HCT116 (cell line): Measurements from ENCODE around the gene KRTAP17-1. TPM values are rescaled to one million over a fixed set of nuclear protein-coding genes. Genes with fewer than 3 reads are reported as not detected.
A peak's percentile ranks its signal among the peaks of the same experiment; 100 is the strongest.

Experiments used
- ATAC-seq: fragments of 200-7000 bp; cut with Tn5 transposase; 2 replicates; pipeline ENCODE4 v1.9.1; 2020; ENCODE audit warnings: mild to moderate bottlenecking, moderate library complexity
- BruUV-seq: library from RNA; stranded (reverse); fragments of 400-500 nt; replicated peaks from 2 replicates; lab custom pipeline; 2021; lab: Mats Ljungman, UMichigan
- CTCF ChIA-PET: fragments of 300-600 bp; sonication (Branson Sonifier 250); formaldehyde crosslinking; loops from one replicate; lab custom pipeline; 2021; ENCODE audit warnings: antibody characterized with exemption; lab: Charles Lee
- POLR2A ChIA-PET: fragments of 300-600, 350-600 bp; sonication (Branson Sonifier 250); formaldehyde crosslinking; loops from one replicate; lab custom pipeline; 2021; ENCODE audit warnings: antibody characterized with exemption; lab: Charles Lee
- RAD21 ChIA-PET, 2 experiments: fragments of 300-600 bp; sonication (Branson Sonifier 250); formaldehyde crosslinking; loops; one replicate each; lab custom pipeline; 2023; ENCODE audit warnings: low total read pairs in 2 of 2; ENCODE audit not compliant: uncharacterized antibody in 2 of 2, unreplicated experiment in 2 of 2, low non-redundant PET in 1 of 2; lab: Charles Lee
- DNase-seq: peaks from one replicate; pipeline ENCODE4 v3.0.0-alpha.2; 2010; ENCODE audit warnings: low read depth, low spot score
- H2AFZ ChIP-seq: fragments of 200-600 bp; shearing (Covaris generic), sonication (generic); 2 replicates; pipeline ENCODE4 v1.6.1; 2017; ENCODE audit warnings: low read depth, mixed run types, mixed read lengths, antibody characterized with exemption, low read length; ENCODE audit not compliant: poor library complexity, severe bottlenecking
- H3K27ac ChIP-seq: 2 replicates; pipeline ENCODE4 v1.5.1; 2012; ENCODE audit warnings: low read depth, low read length
- H3K27me3 ChIP-seq: fragments of 200-600 bp; sonication (generic); 2 replicates; pipeline ENCODE4 v1.6.1; 2016; ENCODE audit warnings: mixed run types, low read length, mixed read lengths; ENCODE audit not compliant: insufficient read depth
- H3K36me3 ChIP-seq, 2 experiments: fragments of 200-500 bp in 1 of 2; fragments of 200-600 bp in 1 of 2; sonication (Bioruptor generic) in 1 of 2; sonication (generic) in 1 of 2; 2 replicates each; pipeline versions ENCODE4 v1.5.1 to v1.6.1; 2014 to 2016; ENCODE audit warnings: low read length in 2 of 2, inconsistent platforms in 1 of 2, mixed read lengths in 1 of 2, mixed run types in 1 of 2; ENCODE audit not compliant: insufficient read depth in 2 of 2, control insufficient read depth in 1 of 2
- H3K4me1 ChIP-seq, 2 experiments: fragments of 200-600 bp in 1 of 2; sonication (generic) in 1 of 2; 2 replicates each; pipeline versions ENCODE4 v1.5.1 to v1.6.1; 2012 to 2017; ENCODE audit warnings: low read length in 2 of 2, inconsistent platforms in 1 of 2, mild to moderate bottlenecking in 1 of 2, mixed read lengths in 1 of 2, mixed run types in 1 of 2, moderate library complexity in 1 of 2; ENCODE audit not compliant: insufficient read depth in 2 of 2, control insufficient read depth in 1 of 2
- H3K4me2 ChIP-seq: fragments of 200-600 bp; sonication (generic); 2 replicates; pipeline ENCODE4 v1.6.1; 2017; ENCODE audit warnings: mixed run types, low read length, mixed read lengths
- H3K4me3 ChIP-seq, 2 experiments: fragments of 200-600 bp in 1 of 2; sonication (generic) in 1 of 2; replicated peaks in 1 of 2; 2 replicates each; pipeline ENCODE4 v1.5.1; 2011 to 2016; ENCODE audit warnings: low read length in 2 of 2, control low read depth in 1 of 2, low read depth in 1 of 2, mild to moderate bottlenecking in 1 of 2, mixed read lengths in 1 of 2, mixed run types in 1 of 2
- H3K79me2 ChIP-seq: fragments of 200-600 bp; sonication (generic); 2 replicates; pipeline ENCODE4 v1.6.1; 2017; ENCODE audit warnings: mild to moderate bottlenecking, mixed run types, low read length, moderate library complexity, mixed read lengths; ENCODE audit not compliant: insufficient read depth
- H3K9ac ChIP-seq: fragments of 200-600 bp; sonication (generic); 2 replicates; pipeline ENCODE4 v1.6.1; 2016; ENCODE audit warnings: low read length, mixed read lengths
- H3K9me2 ChIP-seq: fragments of 200-600 bp; sonication (generic), shearing (Covaris generic); 2 replicates; pipeline ENCODE4 v1.6.1; 2017; ENCODE audit warnings: mixed run types, mild to moderate bottlenecking, moderate library complexity; ENCODE audit not compliant: insufficient read depth
- H3K9me3 ChIP-seq, 2 experiments: fragments of 200-500 bp in 1 of 2; fragments of 200-600 bp in 1 of 2; sonication (Bioruptor generic) in 1 of 2; sonication (generic) in 1 of 2; 2 replicates each; pipeline ENCODE4 v1.6.1; 2014 to 2017; ENCODE audit warnings: low read length in 2 of 2, mixed read lengths in 2 of 2, inconsistent platforms in 1 of 2, low read depth in 1 of 2, mild to moderate bottlenecking in 1 of 2, mixed run types in 1 of 2, moderate library complexity in 1 of 2; ENCODE audit not compliant: control insufficient read depth in 1 of 2, insufficient read depth in 1 of 2
- H4K20me1 ChIP-seq: fragments of 200-600 bp; sonication (generic), shearing (Covaris generic); 2 replicates; pipeline ENCODE4 v1.6.1; 2017; ENCODE audit warnings: mixed run types, mild to moderate bottlenecking, moderate library complexity; ENCODE audit not compliant: insufficient read depth
- CEBPB ChIP-seq: IDR thresholded peaks from 2 replicates; pipeline ENCODE4 v1.6.1; 2012; ENCODE audit warnings: low read depth
- EGR1 ChIP-seq: IDR thresholded peaks from 2 replicates; pipeline ENCODE4 v1.6.1; 2012; ENCODE audit warnings: low read depth
- EZH2 ChIP-seq: fragments of 200-600 bp; sonication (generic); IDR thresholded peaks from 2 replicates; pipeline ENCODE4 v1.6.1; 2017; ENCODE audit warnings: antibody characterized with exemption, mixed run types
- MAX ChIP-seq: IDR thresholded peaks from 2 replicates; pipeline ENCODE4 v1.6.1; 2012
- POLR2A ChIP-seq: IDR thresholded peaks from 2 replicates; pipeline ENCODE4 v1.7.0; 2011; ENCODE audit warnings: borderline replicate concordance; ENCODE audit not compliant: insufficient read depth, insufficient read length; ENCODE audit errors: extremely low read depth
- RAD21 ChIP-seq: IDR thresholded peaks from 2 replicates; pipeline ENCODE4 v1.6.1; 2012; ENCODE audit warnings: low read depth, mild to moderate bottlenecking
- SIN3A ChIP-seq: IDR thresholded peaks from 2 replicates; pipeline ENCODE4 v1.6.1; 2012; ENCODE audit warnings: low read depth
- SP1 ChIP-seq: IDR thresholded peaks from 2 replicates; pipeline ENCODE4 v1.6.1; 2012; ENCODE audit warnings: low read depth
- SRF ChIP-seq: IDR thresholded peaks from 2 replicates; pipeline ENCODE4 v1.6.1; 2012; ENCODE audit warnings: low read depth
- ZNF274 ChIP-seq: fragments of 200-500 bp; sonication (Bioruptor generic); IDR thresholded peaks from 2 replicates; pipeline ENCODE4 v1.6.1; 2014; ENCODE audit warnings: mild to moderate bottlenecking, low read depth, low read length, inconsistent platforms
- intact Hi-C: fragments of 100-400 bp; cut with micrococcal nuclease; formaldehyde crosslinking; loops from 2 replicates; pipeline ENCODE4 v1.10.0; 2022
- total RNA-seq: library from RNA; stranded (reverse); gene quantifications from one replicate; pipeline ENCODE4 v1.2.1, GENCODE V29; 2021; ENCODE audit not compliant: unreplicated experiment
- TF ChIP-seq, protein P1 (sequence below): IDR thresholded peaks from 2 replicates; pipeline ENCODE4 v1.6.1; 2012

KRTAP17-1 gene
- total RNA-seq, 1 experiment from 2014 or later, result not detected

DNA sequence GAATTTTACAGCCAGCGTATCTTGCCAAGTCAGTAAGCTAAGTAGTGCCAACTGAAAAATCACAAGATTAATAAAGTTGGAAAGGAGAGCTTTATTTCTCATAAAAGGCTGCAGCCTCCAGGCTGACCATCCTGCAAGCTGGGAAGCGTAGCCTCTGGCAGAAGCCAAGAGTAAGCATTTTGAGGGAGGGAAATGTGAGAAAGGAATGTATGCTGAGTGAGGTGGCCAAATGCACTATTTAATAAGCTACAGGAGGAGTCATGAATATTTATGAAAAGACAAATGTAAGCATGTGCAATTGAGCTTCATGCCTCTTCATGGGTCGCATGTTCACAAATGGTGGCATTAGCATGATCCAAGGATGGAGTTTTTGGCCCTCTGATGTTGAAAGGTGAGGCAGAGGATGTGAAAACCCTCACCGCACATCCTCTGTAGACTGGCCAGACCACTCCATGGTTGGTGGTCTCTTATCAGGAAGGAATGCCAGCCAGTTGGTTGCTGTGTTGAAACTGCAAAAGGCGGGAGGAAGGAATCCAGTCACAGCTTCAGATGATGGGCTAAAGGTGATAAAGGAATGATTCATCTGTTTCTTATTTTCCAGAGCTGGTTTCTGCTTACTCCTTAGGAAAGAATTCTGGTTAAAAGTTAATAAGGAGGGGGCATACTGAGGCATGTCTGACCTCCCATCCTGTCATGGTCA is 44.9 kb upstream of the KRTAP17-1 start:
- Histone ChIP-seq H3K27me3 (no peaks in the 10 kb centered on the region), H3K36me3 (no peaks in the 10 kb centered on the region), H3K9me2 (no peaks in the 10 kb centered on the region), H3K27ac (no peak overlapping the region), H3K79me2 (no peaks in the 10 kb centered on the region), H3K9ac (no peak overlapping the region), H3K4me3 (no peak overlapping the region), H4K20me1 (no peaks in the 10 kb centered on the region), H2AFZ (no peak overlapping the region), H3K4me1 (peaks cover 0 to 7% of the 10 kb centered on the region in 2 experiments; a peak in 2 of 4 replicates), H3K4me2 (no peak overlapping the region), H3K9me3 (peaks cover 0 to 6% of the 10 kb centered on the region in 2 experiments; a peak in 1 of 4 replicates)
- TF ChIP-seq, protein P1, sequence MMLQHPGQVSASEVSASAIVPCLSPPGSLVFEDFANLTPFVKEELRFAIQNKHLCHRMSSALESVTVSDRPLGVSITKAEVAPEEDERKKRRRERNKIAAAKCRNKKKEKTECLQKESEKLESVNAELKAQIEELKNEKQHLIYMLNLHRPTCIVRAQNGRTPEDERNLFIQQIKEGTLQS, result no peak
- 0 out of 2 replicates have a peak, but pooled peaks have one; percentile 31 for TF ChIP-seq MAX
- no peak for TF ChIP-seq EGR1
- no peak for TF ChIP-seq ZNF274
- no peak for TF ChIP-seq POLR2A
- TF ChIP-seq RAD21, result no peak
- no peak for TF ChIP-seq SIN3A
- TF ChIP-seq EZH2, result no peak
- ATAC-seq, result no peak
- POLR2A ChIA-PET, result no interaction called here
- intact Hi-C loops, result no loop called here
- BruUV-seq, result no TSS peak
- DNase-seq, result no peak
- RAD21 ChIA-PET, result no interaction called here
- CTCF ChIA-PET, result no interaction called here

GRCh38 chr17:41354536-41354935 is 39.0 kb upstream of the KRTAP17-1 start:
- no peak overlapping the region for H3K4me2 ChIP-seq
- no peaks in the 10 kb centered on the region for H3K27me3 ChIP-seq
- BruUV-seq, result no TSS peak
- H2AFZ ChIP-seq, result no peak overlapping the region
- ChIA-PET CTCF (no interaction called here), POLR2A (no interaction called here), RAD21 (no interaction called here)
- no peak overlapping the region for H3K27ac ChIP-seq
- H3K4me3 ChIP-seq, result no peak overlapping the region
- H3K79me2 ChIP-seq, result no peaks in the 10 kb centered on the region
- H3K9me2 ChIP-seq, result no peaks in the 10 kb centered on the region
- no peaks in the 10 kb centered on the region for H3K4me1 ChIP-seq
- intact Hi-C loops, result no loop called here
- no peak for DNase-seq
- no peaks in the 10 kb centered on the region for H3K36me3 ChIP-seq
- TF ChIP-seq SP1 (no peak), CEBPB (no peak), SRF (no peak)
- TF ChIP-seq, protein P1, result no peak
- no peak overlapping the region for H3K9ac ChIP-seq
- ATAC-seq, result no peak
- H4K20me1 ChIP-seq, result no peaks in the 10 kb centered on the region
- peaks cover 0 to 6% of the 10 kb centered on the region in 2 experiments; a peak in 1 of 4 replicates for H3K9me3 ChIP-seq
